ENCODE measurements around the gene RUNDC1. TPM values are rescaled to one million over a fixed set of nuclear protein-coding genes. Genes with fewer than 3 reads are reported as not detected.
"Not testable (repeated sequence)": the region's sequence is repeated elsewhere in the genome, so short reads cannot be mapped to it uniquely, and the experiment has no call there.

Gene RUNDC1
- total RNA-seq, 1 donor from 2014 or later, result 17.4 TPM

DNA sequence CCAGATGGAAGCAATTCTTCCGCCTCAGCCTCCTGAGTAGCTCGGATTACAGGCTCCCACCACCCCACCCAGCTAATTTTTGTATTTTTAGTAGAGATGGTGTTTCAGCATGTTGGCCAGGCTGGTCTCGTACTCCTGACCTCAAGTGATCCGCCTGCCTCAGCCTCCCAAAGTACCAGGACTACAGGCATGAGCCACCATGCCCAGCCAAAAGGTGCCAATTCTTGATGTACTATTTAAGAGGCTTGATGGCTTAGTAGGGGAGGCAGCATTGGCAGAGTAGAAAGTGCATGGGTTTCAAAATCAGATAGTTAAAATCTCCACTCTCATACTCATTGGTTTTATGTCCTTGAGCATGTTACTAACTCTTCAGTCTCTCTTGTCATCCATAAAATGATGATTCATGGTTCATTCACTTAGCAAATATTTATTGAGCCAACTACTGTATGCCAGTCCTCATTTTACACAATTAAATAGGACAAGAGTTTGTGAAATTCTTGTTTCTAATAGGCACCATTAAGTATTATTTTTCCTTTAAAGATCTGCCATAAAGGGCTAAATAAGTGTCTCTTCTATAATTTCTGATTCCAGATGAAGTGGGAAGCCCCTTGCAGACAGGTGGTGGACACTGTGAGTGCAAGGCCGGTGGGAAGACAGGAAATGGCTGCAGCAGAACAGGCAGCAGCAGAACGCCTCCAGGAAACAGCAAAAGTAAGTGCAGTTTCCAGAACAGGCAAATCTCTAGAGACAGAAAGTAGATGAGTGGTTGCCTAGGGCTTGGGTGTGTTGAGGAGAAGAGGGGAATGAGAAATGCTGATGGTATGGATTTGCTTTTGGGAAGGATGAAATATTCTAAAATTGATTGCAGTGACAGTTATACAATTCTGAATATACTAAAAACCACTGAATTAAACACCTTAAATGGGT is 9.6 kb downstream of the RUNDC1 start:
- intact Hi-C loops (cut with micrococcal nuclease), result no loop called here

DNA sequence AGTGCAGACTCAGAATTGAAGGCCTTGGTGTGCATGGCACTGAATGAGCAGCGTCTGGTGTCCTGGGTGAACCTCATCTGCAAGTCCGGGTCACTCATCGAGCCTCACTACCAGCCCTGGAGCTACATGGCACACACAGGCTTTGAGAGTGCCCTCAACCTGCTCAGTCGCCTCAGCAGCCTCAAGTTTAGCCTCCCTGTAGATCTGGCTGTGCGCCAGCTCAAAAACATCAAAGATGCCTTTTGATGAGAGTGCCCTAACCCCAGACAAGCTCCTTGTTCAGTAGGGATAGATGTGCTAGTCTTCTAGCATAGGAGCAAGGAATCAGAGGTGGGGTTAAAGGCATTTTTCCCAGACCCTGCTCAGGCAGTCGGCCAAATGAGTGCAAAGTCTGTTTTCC is 11.1 kb downstream of the RUNDC1 start:
- intact Hi-C loops (cut with micrococcal nuclease), result no loop called here

DNA sequence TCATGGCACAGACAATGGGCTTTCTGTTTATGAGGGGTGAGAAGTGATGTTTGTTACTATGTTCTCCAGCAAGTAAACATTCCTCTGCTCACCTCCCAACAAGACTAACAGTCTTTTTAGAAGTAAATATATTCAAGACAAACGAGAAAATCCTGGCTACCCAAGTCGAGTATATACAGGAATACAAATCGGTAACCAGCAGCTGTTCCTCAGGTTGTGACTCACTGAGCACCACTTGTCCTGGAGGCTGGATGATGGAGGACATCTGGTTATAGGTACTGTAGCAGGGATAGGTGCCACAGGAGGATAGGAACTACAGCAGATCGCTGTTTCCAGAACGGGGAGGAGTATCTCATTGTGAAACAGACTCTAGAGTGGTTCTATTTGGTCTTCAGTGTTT is 12.5 kb downstream of the RUNDC1 start:
- intact Hi-C loops (cut with micrococcal nuclease), result no loop called here

DNA sequence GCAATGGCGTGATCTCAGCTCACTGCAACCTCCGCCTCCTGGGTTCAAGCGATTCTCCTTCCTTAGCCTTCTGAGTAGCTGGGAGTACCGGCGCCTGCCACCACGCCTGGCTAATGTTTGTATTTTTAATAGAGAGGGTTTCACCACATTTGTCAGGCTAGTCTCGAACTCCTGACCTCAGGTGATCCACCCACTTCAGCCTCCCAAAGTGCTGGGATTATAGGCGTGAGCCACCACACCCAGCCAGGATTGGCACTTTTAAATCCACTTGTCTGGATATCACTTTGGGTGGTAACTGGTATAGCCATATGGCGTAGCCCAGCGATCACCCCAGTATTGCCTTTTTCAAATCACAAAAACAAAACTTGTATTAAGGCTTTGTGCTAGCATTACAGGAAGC is 13.5 kb downstream of the RUNDC1 start:
- intact Hi-C loops (cut with micrococcal nuclease), result not testable (repeated sequence)

DNA sequence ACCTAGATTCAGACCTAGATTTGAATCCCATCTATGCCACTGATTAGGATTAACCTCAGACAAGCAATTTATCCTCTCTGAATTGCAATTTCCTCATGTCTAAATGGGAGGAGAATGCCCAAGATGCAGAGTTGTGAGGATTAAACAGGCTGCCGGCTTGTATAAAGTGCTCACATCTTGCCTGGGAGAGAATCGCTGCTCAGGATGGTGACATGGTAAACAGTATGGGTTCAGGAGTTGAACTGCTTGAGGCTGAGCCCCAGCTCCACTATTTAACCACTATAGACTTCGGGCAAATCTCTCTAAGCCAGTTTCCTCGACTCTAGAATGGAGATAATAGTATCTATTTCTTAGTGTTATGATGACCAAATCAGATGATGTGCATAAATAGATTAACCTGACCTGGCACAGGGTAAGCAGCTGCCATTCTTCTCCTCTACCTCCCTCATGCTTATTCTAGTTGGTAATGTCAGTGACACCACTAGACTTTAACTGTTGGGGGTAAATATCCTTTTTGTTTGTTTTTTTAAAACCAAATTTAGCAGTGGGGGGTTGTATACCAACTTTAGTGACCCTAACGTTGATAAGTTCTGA is 17.1 kb downstream of the RUNDC1 start:
- intact Hi-C loops (cut with micrococcal nuclease), result loop anchor here (1.0 kb wide), 1 partner anchor 320 kb away; no protein-coding TSS in a partner anchor

DNA sequence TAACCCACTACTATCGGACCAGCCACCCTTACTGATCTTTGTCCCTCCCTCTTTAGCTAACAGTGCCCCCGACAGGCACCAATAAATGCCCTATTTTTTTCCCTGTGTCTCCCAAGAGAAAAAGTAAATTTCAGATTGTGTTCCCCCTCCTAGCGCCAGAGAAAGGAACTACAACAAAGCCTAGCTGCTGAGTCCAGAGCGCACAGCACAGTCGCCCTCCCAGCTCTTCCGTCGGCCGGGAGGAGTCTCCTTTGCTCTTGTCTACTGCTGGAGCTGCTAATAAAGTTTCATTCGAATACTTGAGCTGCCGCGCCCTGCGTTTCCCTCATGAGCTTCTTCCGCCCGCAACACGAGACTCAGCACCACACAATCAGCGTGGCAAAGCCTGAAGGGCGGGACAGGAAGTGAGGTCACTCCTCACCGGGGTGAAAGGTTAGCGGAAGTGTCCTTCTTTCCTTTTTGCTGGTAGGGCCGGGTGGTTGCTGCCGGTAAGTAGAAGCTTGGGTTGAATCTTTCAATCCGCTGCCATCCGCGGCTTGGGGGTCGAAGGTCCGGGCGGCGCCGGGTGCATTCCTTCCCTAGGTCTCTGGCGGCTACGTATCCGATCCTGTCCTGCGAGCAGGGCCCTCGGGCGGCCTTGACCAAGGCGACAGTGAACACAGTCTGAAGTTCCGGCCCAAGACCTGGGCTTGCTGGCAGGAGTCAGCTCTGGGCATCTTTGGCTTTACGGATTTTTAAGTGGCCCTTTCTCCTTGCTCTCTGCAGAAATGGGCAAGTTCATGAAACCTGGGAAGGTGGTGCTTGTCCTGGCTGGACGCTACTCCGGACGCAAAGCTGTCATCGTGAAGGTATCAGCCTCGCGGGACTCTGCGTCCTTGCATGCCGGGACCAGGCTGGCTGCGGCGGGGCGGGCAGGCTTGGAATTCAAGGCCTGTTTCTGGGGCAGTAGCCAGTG is 17.9 kb downstream of the RUNDC1 start, which contains the start of gene RPL27:
Gene RPL27 (plus strand): TSS at position 436 of the 955 bp plus-strand sequence. CDS start 332 bp downstream, at position 768.
- intact Hi-C loops (cut with micrococcal nuclease), result loop anchor here (1.0 to 2.0 kb wide), 15 partner anchors 8 to 485 kb away; partner anchors contain the start of genes AARSD1, BECN1, BRCA1 and DHX8

DNA sequence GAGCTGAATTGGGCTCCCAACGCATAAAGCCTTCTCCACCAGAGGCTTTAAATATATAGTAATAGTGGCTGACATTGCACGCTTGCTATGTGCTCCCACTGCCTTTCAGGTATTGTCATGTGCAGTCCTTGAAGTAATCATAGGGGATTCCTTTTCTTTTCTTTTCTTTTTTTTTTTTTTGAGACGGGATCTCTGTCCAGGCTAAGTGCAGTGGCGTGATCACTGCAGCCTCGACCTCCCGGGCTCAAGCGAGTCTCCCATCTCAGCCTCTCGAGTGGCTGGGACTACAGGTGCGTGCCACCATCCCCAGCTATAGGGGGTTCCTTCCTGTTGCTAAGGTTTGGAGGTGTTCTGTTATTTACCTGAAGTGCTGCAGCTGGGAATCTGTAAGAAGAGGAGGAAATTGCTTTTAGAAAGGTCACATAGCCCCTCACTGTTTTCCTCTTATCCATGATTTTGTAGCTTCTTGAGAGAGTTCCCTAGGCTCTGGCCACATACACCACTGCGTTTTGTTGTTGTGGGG is 18.7 kb downstream of the RUNDC1 start:
- intact Hi-C loops (cut with micrococcal nuclease), result loop anchor here (2.0 kb wide), 2 partner anchors 362 to 390 kb away; partner anchors contain the start of genes RETREG3 and TUBG1

DNA sequence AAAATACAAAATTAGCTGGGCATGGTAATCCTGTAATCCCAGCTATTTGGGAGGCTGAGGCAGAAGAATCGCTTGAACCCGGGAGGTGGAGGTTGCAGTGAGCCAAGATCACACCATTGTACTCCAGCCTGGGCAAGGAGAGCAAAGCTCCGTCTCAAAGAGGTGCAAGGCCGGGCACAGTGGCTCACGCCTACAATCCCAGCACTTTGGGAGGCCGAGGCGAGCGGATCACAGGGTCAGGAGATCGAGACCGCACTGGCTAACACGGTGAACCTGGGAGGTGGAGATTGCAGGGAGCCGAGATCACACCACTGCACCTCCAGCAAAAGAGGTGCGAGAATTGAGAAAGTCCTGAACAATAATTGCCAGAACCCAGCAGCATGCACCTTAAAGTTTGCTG is 20.5 kb downstream of the RUNDC1 start:
- intact Hi-C loops (cut with micrococcal nuclease), result not testable (repeated sequence)

DNA sequence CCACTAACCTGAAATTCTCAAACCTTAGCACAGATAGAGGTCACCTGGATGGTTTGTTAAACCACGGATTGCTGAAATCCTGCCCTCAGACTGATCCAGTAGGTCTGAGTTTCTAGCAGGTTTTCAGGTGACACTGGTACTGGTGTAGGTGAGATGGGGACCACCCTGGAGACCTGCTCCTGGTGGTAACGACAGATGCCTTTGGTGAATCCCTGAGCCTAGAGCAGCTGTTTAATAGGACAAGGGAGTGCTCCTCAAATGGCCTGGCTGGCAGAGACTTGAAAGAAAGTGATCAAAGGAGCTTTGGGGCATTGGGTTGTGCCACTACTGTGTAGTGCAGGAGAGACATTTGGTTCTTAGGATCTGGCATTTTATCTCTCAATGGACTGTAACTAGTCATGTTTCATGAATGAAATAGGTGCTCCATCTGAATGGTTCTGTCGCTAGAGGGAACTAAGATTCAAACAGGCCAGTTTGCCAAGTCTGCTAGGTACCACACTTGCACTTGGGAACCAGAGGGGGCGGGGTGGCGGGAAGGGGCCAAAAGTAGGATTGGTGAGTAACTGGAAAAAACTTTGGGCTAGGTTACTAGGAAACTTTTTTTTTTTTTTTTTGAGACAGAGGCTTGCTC is 23.3 kb downstream of the RUNDC1 start:
- intact Hi-C loops (cut with micrococcal nuclease), result no loop called here

DNA sequence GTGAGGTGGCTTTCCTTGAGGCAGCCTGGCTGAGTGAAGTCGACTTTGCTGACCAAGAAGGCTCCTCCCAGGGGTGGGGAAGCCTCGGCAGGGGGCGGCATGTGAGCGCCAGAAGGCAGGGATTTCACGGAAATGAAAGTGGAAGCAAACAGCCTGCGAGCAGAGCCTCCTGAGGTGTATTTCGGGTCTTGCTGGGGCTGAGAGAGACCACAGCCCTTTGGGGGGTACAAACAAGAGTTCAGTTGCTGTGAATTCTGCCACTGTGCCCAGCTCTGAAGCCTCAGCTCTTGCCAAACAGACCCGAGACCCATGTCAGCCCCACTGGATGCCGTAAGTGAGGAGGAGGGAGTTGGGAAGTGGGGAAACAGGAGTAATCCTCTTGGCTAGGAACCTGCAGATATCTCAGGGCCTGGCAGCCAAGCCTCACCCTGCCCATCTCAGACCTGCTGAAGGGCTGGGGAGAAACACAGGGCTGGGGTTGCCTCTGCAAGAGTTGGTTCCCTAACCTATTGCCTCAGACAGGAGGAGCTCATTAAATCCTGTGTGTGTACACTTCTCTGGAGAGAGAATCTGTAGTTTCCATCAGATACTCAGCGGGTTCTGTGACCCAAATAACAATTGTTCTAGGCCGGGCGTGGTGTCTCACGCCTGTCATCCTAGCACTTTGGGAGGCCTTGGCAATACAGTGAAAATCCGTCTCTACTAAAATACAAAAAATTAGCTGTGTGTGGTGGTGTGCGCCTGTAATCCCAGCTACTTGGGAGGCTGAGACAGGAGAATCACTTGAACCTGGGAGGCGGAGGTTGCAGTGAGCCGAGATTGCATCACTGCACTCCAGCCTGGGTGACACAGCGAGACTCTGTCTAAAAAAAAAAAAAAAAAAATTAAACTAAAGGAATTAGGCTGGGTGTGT is 26.5 kb downstream of the RUNDC1 start, which contains the start of gene IFI35:
Gene IFI35 (plus strand): TSS at position 146 of the 913 bp plus-strand sequence. CDS start 164 bp downstream, at position 310.
- intact Hi-C loops (cut with micrococcal nuclease), result loop anchor here (1.0 to 2.0 kb wide), 7 partner anchors 9 to 353 kb away; partner anchors contain the start of genes AARSD1, BRCA1, PTGES3L and RPL27

DNA sequence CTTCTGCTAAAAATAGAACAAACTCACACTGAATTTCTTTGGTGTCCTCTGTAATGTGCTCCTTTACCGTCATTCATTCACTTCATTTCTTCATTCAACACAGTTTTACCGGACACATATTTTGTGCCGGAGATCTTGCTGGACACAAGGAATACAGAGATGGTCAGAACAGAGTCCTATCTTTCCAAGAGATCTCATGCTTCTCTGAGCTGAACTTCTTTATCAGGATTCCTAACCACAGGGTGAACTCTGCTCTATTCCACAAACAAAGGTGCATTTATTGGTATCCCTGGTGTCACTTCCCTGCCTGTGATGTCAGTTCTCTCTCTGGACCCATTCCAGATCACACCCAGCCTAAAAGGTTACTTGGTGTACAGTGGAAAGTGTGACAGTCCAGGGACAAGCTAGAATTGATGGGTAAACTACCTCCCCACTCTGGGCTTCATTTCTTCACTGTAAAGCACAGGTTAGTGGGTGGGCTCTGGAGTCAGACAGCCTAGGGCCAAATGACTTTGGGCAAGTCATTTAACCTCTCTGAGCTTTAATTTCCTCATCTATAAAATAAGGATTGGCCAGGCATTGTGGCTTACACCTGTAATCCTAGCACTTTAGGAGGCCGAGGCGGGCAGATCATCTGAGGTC is 30.4 kb downstream of the RUNDC1 start:
- intact Hi-C loops (cut with micrococcal nuclease), result no loop called here

DNA sequence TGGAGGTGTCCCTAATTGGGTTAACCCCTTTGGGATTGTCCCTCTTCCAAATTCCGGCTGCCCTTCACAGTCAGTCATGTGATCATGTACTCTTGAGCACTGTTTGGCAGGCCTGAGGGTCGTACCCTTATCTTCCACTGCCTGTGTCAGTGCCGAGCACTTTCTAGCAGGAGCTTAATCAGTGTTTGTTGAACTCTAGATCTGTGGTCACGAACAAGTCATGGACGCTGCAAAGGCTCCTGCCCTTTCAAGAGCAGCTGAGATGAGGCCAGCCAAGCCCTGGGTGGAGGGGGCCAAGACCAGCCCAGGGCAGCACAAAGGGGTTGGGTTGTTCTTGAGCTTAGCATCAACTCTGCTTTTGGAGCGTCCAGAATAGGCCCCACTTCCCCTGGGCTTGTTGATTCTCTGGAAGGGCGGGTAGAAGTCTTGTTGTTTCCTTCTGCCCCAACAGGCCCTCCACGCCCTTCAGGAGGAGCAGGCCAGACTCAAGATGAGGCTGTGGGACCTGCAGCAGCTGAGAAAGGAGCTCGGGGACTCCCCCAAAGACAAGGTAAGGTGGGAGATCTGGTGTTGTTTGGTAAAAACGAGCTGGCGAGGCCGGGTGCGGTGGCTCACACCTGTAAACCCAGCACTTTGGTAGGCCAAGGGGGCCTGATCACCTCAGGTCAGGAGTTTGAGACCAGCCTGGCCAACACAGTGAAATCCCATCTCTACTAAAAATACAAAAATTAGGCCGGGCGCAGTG is 31.5 kb downstream of the RUNDC1 start:
- intact Hi-C loops (cut with micrococcal nuclease), result no loop called here

DNA sequence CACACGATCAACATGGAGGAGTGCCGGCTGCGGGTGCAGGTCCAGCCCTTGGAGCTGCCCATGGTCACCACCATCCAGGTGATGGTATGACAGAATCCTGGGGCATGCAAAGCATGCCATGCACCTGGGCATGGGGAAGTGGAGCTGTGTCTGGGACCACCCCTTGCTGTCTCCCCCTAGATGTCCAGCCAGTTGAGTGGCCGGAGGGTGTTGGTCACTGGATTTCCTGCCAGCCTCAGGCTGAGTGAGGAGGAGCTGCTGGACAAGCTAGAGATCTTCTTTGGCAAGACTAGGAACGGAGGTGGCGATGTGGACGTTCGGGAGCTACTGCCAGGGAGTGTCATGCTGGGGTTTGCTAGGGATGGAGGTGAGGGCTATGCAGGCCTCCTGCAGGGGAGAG is 32.9 kb downstream of the RUNDC1 start:
- intact Hi-C loops (cut with micrococcal nuclease), result no loop called here

DNA sequence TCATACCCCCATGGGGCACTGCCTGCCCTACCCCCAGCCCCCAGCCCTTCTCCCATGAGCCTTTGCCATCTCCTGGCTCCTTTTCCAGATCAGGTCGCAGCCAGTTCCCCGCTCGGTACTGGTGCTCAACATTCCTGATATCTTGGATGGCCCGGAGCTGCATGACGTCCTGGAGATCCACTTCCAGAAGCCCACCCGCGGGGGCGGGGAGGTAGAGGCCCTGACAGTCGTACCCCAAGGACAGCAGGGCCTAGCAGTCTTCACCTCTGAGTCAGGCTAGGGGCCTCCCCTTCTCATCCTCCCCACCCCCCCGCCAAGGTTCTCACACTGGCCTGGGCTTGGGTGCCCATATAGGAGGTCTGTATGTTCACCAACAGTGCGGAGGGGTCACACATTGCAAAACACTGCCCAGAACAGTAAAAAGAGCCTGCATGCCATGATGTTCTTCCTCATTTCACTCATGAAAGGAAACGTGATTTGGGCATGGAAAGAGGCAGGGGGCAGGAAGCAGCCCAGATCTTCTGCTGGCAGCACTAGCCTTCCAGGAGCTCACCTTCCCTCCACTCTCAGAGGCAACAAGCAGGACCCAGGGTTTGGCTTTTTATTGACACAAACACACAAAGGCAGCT is 33.8 kb downstream of the RUNDC1 start:
- intact Hi-C loops (cut with micrococcal nuclease), result no loop called here

DNA sequence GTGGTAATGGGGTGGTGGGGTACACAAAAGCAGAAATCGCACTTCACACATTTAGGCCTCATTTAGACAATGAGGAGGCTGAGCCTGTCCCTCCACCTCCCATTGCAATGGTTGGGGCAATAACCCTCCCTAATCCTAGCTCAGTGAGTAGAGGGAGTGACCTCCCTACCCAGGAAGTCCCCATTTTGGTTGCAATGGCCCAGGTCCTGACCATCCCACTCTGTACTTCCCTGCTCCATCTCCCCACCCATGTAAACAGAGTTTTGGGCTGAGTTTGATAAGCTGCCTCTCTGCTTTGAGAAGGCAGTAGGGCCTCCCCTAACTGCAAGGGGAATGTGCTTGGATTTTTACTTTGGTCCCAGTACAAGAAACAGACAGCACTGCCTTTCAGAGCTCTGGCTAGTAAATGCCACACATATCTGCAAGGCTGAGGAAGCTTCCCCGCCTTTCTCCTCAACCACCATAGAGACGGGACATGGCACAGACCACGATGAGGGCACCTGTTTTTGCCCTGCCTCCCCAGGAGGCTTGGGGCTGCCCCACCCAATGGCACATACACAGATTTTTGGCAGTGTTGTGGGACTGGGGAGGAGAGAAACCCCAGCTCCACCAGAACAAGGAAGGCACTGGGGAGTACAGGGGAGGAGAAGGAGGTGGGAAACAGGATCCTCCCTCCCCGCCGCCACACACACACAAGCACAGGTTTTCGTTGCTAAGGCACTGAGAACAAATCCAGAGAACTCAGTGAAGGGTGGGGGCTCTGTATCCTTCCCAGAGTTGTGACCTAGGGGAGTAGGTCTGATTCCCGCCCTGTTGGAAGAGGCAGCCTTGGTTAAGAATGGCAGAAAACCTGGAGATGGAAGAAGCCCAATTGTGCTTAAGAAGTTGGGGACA is 34.5 kb downstream of the RUNDC1 start:
- intact Hi-C loops (cut with micrococcal nuclease), result no loop called here

DNA sequence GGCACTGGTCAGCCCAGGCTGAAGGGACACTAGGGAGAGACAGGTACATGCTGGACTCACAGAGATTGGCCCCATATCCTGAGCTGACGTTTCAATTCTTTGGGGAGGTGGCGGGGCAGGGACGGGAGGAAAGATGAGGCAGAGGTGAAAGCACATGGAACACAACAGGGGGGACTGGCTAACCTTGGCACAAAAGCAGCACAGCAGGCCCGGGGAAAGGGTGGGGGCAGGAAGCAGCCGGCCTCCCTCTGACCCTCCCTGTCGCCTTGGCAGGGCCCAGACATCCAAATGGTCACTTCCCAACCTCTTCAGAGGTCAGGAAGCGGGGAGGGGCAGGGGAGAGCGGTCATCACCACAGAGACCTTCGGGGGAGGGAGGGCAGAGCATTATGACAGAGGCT is 35.2 kb downstream of the RUNDC1 start:
- intact Hi-C loops (cut with micrococcal nuclease), result no loop called here

Data from T-helper 1 cell treated with Interleukin-12 subunit alpha and Interleukin-12 subunit beta and Interleukin-4 antibody, amounts not matched to agents 30 ng/mL and 1 ng/mL, for 36 hours (primary cell).